22Rv1 (cell line): ENCODE data around the gene VSIG10L.

Experiments used
- H3K27ac ChIP-seq: fragments of 450-650 bp; 2 replicates; pipeline ENCODE4 v1.5.1; 2017
- ZFX ChIP-seq: fragments of 450-650 bp; IDR thresholded peaks from 2 replicates; pipeline ENCODE4 v1.6.1; 2017; ENCODE audit warnings: antibody characterized with exemption, borderline replicate concordance
- TF ChIP-seq, protein P1 (sequence below): fragments of 450-650 bp; IDR thresholded peaks from 2 replicates; pipeline ENCODE4 v1.5.1; 2017; ENCODE audit warnings: mild to moderate bottlenecking

The VSIG10L gene

DNA sequence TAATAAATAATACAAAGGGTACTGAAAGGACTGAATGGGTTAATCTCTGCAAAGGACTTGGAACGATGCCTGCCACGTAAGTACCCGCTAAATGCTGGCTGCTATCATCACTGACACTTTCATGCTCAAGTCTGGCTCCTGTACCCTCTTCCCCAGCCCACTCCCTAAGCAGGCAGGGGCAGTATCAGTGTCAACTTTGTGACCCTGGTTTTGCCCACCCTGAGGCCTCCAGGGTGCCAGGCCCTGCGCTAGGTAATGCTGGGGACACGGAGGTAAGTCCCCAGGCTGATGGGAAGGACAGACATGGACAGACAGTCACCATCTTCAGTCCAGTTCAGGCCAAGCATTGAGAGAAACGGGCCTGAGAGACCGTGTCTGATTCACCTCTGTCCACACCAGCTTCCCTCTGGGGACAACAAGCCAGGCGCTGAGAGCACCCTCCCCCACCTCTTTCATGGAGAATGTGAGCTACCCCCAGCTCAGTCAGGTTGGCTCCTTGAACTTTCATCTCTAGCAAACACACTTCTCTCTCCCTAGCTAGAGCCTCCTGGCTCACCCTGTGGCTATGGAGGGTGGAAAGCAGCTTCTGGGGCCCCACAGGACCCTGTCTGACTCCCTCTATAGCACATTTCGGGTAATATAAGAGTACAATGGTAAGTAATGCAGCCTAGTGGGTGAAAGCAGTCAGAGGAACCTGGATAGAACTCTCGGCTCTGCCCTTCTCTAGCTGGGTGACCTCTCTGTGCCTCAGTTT, 23.4 kb upstream of the VSIG10L start:
- TF ChIP-seq ZFX, result no peak
- TF ChIP-seq, protein P1, sequence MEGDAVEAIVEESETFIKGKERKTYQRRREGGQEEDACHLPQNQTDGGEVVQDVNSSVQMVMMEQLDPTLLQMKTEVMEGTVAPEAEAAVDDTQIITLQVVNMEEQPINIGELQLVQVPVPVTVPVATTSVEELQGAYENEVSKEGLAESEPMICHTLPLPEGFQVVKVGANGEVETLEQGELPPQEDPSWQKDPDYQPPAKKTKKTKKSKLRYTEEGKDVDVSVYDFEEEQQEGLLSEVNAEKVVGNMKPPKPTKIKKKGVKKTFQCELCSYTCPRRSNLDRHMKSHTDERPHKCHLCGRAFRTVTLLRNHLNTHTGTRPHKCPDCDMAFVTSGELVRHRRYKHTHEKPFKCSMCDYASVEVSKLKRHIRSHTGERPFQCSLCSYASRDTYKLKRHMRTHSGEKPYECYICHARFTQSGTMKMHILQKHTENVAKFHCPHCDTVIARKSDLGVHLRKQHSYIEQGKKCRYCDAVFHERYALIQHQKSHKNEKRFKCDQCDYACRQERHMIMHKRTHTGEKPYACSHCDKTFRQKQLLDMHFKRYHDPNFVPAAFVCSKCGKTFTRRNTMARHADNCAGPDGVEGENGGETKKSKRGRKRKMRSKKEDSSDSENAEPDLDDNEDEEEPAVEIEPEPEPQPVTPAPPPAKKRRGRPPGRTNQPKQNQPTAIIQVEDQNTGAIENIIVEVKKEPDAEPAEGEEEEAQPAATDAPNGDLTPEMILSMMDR, result no peak
- peak overlapping the region; percentile 99 for H3K27ac ChIP-seq

- TF ChIP-seq, protein P1, result no peak
- TF ChIP-seq ZFX, result no peak
- H3K27ac ChIP-seq, result peak overlapping the region; percentile 99
These were observed 22.5 kb upstream of the VSIG10L start for GRCh38 chr19:51364200-51365106.

DNA sequence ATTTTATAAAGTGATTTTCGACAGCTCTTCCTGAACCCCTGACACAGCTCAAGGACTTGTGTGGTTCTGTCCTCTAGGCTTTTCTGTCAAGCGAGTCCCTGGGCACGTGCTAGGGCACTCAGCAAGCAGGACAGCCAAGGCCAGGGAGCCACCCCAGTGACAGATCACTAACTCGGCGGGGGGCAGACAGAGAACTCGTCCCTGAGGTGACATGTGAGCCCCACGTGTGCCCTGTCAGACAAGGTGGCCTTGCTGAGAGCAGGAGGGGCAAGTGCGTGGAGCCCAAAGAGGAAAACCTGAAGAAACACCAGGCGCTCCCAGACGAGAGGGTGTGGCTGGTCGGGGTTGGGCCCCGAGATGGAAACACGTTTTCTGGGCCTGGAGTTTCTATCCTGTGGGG, 19.3 kb upstream of the VSIG10L start:
- TF ChIP-seq ZFX, result no peak
- TF ChIP-seq, protein P1, result no peak

GRCh38 chr19:51359294-51359693, 17.4 kb upstream of the VSIG10L start:
- H3K27ac ChIP-seq, result no peak overlapping the region
- TF ChIP-seq, protein P1, result no peak
- TF ChIP-seq ZFX, result no peak

More for the DNA sequence above, 19.3 kb upstream of the VSIG10L start:
- no peak overlapping the region for H3K27ac ChIP-seq

GRCh38 chr19:51357952-51358351, 16.0 kb upstream of the VSIG10L start:
- TF ChIP-seq, protein P1, result no peak
- TF ChIP-seq ZFX, result no peak
- no peak overlapping the region for H3K27ac ChIP-seq

DNA sequence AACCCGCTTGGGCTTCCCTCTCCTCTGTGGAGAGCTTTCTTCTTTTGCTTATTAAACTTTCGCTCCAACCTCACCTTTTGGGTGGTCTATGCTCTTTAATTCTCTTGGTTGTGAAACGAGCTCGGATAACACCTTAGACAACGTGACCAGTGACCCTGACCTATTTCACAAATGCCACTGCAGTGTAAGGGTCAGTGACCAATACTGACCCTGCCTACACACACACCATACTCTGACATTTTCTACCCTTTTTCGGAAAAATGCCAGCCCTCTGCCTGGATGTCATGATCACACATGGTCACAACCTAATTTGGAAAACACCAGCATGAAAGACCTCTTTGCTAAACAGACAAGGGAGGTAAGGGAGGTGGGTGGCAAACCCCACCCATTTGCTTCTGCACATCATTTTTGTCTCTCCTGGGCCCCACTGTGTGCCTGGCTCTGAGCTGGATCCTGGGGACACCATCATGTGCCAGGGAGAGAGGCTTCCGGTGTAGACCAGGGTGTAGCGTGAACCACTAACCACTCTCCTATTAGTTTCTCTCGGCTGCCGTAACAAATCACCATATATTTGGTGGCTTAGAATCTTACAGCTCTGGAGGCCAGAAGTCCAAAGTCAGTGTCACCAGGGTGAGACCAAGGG, 14.3 kb upstream of the VSIG10L start:
- TF ChIP-seq, protein P1, result no peak
- TF ChIP-seq ZFX, result no peak

More for the DNA sequence above, 14.3 kb upstream of the VSIG10L start:
- H3K27ac ChIP-seq, result no peak overlapping the region
